Gastrocnemius medialis (tissue), 4 donors: ENCODE results near the gene RUFY2. TPM values are rescaled to one million over a fixed set of nuclear protein-coding genes. Genes with fewer than 3 reads are reported as not detected.
"Not testable (repeated sequence)": the region's sequence is repeated elsewhere in the genome, so short reads cannot be mapped to it uniquely, and the experiment has no call there.

Source experiments
- ATAC-seq, 2 donors: fragments of 150-250 bp; one replicate each; pipeline ENCODE4 v1.9.1; 2016
- DNase-seq, 2 donors: peaks; one replicate each; pipeline ENCODE4 v3.0.0-alpha.2; 2019
- H3K27ac ChIP-seq, 4 donors: fragments of 200-600 bp; sonication (generic); 1 replicate in 1 of 4; 2 replicates in 3 of 4; pipeline ENCODE4 v1.5.1; 2016 to 2018; ENCODE audit warnings: mild to moderate bottlenecking in 2 of 4, moderate library complexity in 1 of 4
- H3K27me3 ChIP-seq, 3 donors: fragments of 200-600 bp; sonication (generic) in 2 of 3; 1 replicate in 1 of 3; 2 replicates in 2 of 3; pipeline versions ENCODE4 v1.5.1 to v1.6.0; 2016 to 2019; ENCODE audit warnings: mild to moderate bottlenecking in 1 of 3, moderate library complexity in 1 of 3
- H3K36me3 ChIP-seq, 2 donors: fragments of 200-600 bp; sonication (generic) in 1 of 2; one replicate each; pipeline ENCODE4 v1.5.1; 2017 to 2018
- H3K4me1 ChIP-seq, 2 donors: fragments of 200-600 bp; sonication (generic) in 1 of 2; one replicate each; pipeline ENCODE4 v1.5.1; 2016 to 2017; ENCODE audit warnings: mild to moderate bottlenecking in 2 of 2
- H3K4me3 ChIP-seq, 4 donors: fragments of 200-600 bp; sonication (generic) in 3 of 4; 1 replicate in 1 of 4; 2 replicates in 3 of 4; pipeline ENCODE4 v1.5.1; 2016 to 2019; ENCODE audit warnings: mild to moderate bottlenecking in 2 of 4
- H3K9me3 ChIP-seq, 3 donors: fragments of 200-600 bp; sonication (generic) in 2 of 3; 1 replicate in 1 of 3; 2 replicates in 2 of 3; pipeline ENCODE4 v1.5.1; 2016 to 2019
- POLR2A ChIP-seq, 2 donors: fragments of 450-650 bp; IDR thresholded peaks; one replicate each; pipeline ENCODE4 v1.6.1; 2017; ENCODE audit warnings: antibody characterized with exemption in 2 of 2, mild to moderate bottlenecking in 2 of 2, moderate library complexity in 2 of 2
- in situ Hi-C, 4 donors: fragments of 200-750 bp; cut with MboI; loops; one replicate each; pipeline versions ENCODE4 v1.15.0 to v1.8.0; 2017; ENCODE audit warnings: low sequenced_read_pairs in 4 of 4
- intact Hi-C: fragments of 100-400 bp; cut with DNase I; formaldehyde crosslinking; loops from one replicate; pipeline ENCODE4 v1.15.1; 2023; ENCODE audit warnings: low total_unique reads
- total RNA-seq, 4 donors: library from RNA; depleted of rRNA; stranded (reverse); fragments of >200 nt; gene quantifications; one replicate each; pipeline versions ENCODE4 v1.1.0 to v1.2.3, GENCODE V29; 2016
- TF ChIP-seq, protein P1 (sequence below), 5 experiments: fragments of 450-650 bp in 3 of 5; fragments of 200-600 bp in 2 of 5; sonication (generic) in 2 of 5; IDR thresholded peaks in 4 of 5; conservative IDR thresholded peaks in 1 of 5; 1 replicate in 4 of 5; 2 replicates in 1 of 5; pipeline ENCODE4 v1.5.1; 2016 to 2019; ENCODE audit warnings: antibody characterized with exemption in 5 of 5, mild to moderate bottlenecking in 3 of 5, moderate library complexity in 3 of 5

Gene RUFY2
- total RNA-seq, 4 donors from 2014 or later: 8.9 to 15.7 (median 11.7) TPM

DNA sequence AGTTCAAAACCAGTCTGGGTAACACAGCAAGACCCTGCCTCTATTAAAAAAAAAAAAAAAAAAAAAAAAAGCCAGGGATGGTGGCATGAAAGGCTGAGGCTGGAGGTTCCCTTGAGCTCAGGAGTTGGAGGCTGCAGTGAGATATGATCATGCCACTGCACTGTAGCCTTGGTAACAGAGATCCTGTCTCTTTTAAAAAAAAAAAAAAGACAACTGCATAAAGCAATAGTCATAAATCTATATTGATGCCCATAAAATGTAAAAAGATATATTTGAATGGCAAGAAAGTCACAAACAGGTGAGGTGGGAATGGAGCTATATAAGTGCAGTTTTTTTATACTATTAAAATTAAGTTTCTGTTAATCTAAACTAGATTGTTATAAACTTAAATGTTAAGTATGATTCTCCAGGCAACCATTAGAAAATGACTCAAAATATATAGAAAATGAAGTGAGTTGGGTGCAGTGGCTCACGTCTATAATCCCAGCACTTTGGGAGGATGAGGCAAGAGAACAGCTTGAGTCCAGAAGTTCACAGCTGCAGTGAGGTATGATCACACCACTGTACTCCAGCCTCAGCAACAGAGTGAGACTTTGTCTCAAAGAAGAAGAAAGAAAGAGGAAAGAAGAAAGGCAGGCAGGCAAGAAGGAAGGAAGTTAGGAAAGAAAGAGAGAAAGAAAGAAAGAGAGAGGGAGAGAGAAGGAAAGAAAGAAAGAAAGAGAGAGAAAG lies 88.6 kb downstream of the RUFY2 start:
- Histone ChIP-seq H3K27ac (no peak overlapping the region), H3K36me3 (no peaks in the 10 kb centered on the region), H3K27me3 (no peaks in the 10 kb centered on the region), H3K4me1 (no peaks in the 10 kb centered on the region), H3K4me3 (no peak overlapping the region), H3K9me3 (peaks cover 0 to 5% (median 0%) of the 10 kb centered on the region in 3 donors)
- intact Hi-C loops: no loop called here
- no peak for DNase-seq
- ATAC-seq: no peak
- in situ Hi-C loops: loop anchor here in 3 of 4 donors (25.0 kb wide), 1 partner anchor 456 kb away; no protein-coding TSS in a partner anchor
- TF ChIP-seq POLR2A (IDR thresholded peaks at IDR 0.05): no peak
- TF ChIP-seq, protein P1, sequence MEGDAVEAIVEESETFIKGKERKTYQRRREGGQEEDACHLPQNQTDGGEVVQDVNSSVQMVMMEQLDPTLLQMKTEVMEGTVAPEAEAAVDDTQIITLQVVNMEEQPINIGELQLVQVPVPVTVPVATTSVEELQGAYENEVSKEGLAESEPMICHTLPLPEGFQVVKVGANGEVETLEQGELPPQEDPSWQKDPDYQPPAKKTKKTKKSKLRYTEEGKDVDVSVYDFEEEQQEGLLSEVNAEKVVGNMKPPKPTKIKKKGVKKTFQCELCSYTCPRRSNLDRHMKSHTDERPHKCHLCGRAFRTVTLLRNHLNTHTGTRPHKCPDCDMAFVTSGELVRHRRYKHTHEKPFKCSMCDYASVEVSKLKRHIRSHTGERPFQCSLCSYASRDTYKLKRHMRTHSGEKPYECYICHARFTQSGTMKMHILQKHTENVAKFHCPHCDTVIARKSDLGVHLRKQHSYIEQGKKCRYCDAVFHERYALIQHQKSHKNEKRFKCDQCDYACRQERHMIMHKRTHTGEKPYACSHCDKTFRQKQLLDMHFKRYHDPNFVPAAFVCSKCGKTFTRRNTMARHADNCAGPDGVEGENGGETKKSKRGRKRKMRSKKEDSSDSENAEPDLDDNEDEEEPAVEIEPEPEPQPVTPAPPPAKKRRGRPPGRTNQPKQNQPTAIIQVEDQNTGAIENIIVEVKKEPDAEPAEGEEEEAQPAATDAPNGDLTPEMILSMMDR (IDR thresholded peaks at IDR 0.05 in 4 of 5, conservative IDR thresholded peaks at IDR 0.05 in 1 of 5): no peak

DNA sequence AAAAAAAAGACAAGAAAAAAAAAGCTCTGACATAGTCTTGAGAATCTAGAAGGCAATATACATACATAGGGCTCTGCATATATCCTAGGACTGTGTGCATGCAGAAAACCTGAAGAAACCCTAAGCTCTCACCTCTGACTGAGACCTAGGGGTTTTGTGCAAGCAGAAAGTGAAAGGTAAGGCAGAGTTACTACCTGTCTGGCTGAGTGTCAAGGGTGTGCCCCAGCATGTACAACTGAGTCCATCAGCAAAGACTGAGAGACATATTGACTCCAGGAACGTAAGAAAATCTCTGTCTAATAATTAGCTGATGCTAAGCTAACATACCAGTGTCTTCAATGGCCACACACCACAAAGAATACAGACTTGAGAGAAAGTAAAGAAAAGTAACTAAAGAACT lies 91.5 kb downstream of the RUFY2 start:
- Histone ChIP-seq H3K9me3 (peaks cover 0 to 5% (median 0%) of the 10 kb centered on the region in 3 donors), H3K27me3 (no peaks in the 10 kb centered on the region), H3K27ac (no peak overlapping the region), H3K4me3 (no peak overlapping the region), H3K4me1 (no peaks in the 10 kb centered on the region), H3K36me3 (no peaks in the 10 kb centered on the region)
- DNase-seq (no peak), ATAC-seq (no peak)
- intact Hi-C loops (no loop called here), in situ Hi-C loops (loop anchor here in 3 of 4 donors (25.0 kb wide), 1 partner anchor 453 kb away; no protein-coding TSS in a partner anchor)
- TF ChIP-seq, protein P1 (IDR thresholded peaks at IDR 0.05 in 4 of 5, conservative IDR thresholded peaks at IDR 0.05 in 1 of 5): no peak
- no peak for TF ChIP-seq POLR2A (IDR thresholded peaks at IDR 0.05)

DNA sequence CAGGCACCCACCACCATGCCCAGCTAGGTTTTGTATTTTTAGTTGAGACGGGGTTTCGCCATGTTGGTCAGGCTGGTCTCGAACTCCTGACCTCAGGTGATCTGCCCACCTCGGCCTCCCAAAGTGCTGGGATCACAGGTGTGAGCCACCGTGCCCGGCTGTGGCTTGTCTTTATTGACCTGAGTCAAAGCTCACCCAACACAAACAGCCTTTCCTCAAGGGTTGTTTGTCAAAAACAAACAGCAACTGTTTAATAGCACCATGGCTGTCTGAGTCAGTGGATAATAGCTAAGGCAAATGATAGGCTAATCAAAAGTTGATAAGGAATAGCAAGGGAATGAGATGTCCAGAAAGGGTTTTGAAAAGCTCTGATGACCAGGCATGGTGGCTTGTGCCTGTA lies 92.1 kb downstream of the RUFY2 start:
- in situ Hi-C loops: loop anchor here in 3 of 4 donors (25.0 kb wide), 1 partner anchor 453 kb away; no protein-coding TSS in a partner anchor
- intact Hi-C loops, H3K36me3 ChIP-seq, DNase-seq, H3K4me1 ChIP-seq, H3K27me3 ChIP-seq, ATAC-seq, H3K4me3 ChIP-seq, H3K9me3 ChIP-seq, H3K27ac ChIP-seq: not testable (repeated sequence)

- Histone ChIP-seq H3K4me3 (no peak overlapping the region), H3K36me3 (no peaks in the 10 kb centered on the region), H3K4me1 (no peaks in the 10 kb centered on the region), H3K27ac (no peak overlapping the region), H3K9me3 (no peaks in the 10 kb centered on the region), H3K27me3 (no peaks in the 10 kb centered on the region)
- ATAC-seq (no peak), DNase-seq (no peak)
- in situ Hi-C loops (loop anchor here in 3 of 4 donors (25.0 kb wide), 1 partner anchor 448 kb away; no protein-coding TSS in a partner anchor), intact Hi-C loops (no loop called here)
- TF ChIP-seq, protein P1 (IDR thresholded peaks at IDR 0.05 in 4 of 5, conservative IDR thresholded peaks at IDR 0.05 in 1 of 5): no peak
- TF ChIP-seq POLR2A (IDR thresholded peaks at IDR 0.05): no peak
These were observed 96.5 kb downstream of the RUFY2 start for GRCh38 chr10:68310531-68310930.

DNA sequence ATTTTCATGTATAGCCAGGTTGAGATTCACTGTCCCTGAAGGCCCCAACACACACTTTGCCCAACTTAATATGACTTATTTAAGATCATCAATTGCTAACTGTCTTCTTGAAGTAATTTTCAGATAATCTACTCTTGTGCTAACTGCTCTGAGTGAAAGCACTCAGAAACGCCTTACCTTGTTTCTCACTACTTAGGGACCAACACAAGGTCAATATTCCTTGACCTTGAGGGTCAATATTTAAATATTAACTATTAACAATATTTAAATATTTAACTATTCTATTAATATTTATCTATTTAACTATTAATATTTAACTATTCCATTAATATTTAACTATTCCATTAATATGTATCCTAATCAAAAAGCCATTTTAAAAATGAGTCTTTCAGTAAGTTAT lies 101.2 kb downstream of the RUFY2 start:
- ATAC-seq: no peak
- H3K27me3 ChIP-seq: no peaks in the 10 kb centered on the region
- no peak for TF ChIP-seq POLR2A (IDR thresholded peaks at IDR 0.05)
- TF ChIP-seq, protein P1 (IDR thresholded peaks at IDR 0.05 in 4 of 5, conservative IDR thresholded peaks at IDR 0.05 in 1 of 5): no peak
- in situ Hi-C loops (loop anchor here in 3 of 4 donors (25.0 kb wide), 1 partner anchor 444 kb away; no protein-coding TSS in a partner anchor), intact Hi-C loops (no loop called here)
- H3K9me3 ChIP-seq: no peaks in the 10 kb centered on the region
- H3K36me3 ChIP-seq: no peaks in the 10 kb centered on the region
- no peak overlapping the region for H3K4me3 ChIP-seq
- H3K4me1 ChIP-seq: peaks cover 0 to 5% of the 10 kb centered on the region in 2 donors
- no peak overlapping the region for H3K27ac ChIP-seq
- no peak for DNase-seq
